T-cell (primary cell): ENCODE measurements around the gene DDX21. TPM values are rescaled to one million over a fixed set of nuclear protein-coding genes. Genes with fewer than 3 reads are reported as not detected.
"Not testable (repeated sequence)": the region's sequence is repeated elsewhere in the genome, so short reads cannot be mapped to it uniquely, and the experiment has no call there.

Experiments
- ATAC-seq, 4 experiments: fragments of 200-7000 bp in 3 of 4; fragments of 150-1000 bp in 1 of 4; cut with Tn5 transposase; replicated peaks in 1 of 4; 1 replicate in 3 of 4; 2 replicates in 1 of 4; pipeline ENCODE4 v1.10.0; 2021; ENCODE audit warnings: moderate library complexity in 3 of 4, mild to moderate bottlenecking in 2 of 4, moderate number of reproducible peaks in 1 of 4
- CTCF ChIA-PET, 2 donors: fragments of 300-600 bp; sonication (Branson Sonifier 250); formaldehyde crosslinking; loops; one replicate each; lab custom pipeline; 2022; ENCODE audit warnings: antibody characterized with exemption in 2 of 2; lab: Charles Lee
- POLR2A ChIA-PET, 2 donors: fragments of 300-600 bp; sonication (Branson Sonifier 250); formaldehyde crosslinking; loops; one replicate each; lab custom pipeline; 2022; ENCODE audit warnings: antibody characterized with exemption in 2 of 2; lab: Charles Lee
- DNase-seq, 35 experiments: peaks; one replicate each; pipeline versions ENCODE4 v3.0.0 to v3.0.0-alpha.2; 2013 to 2023
- H3K27ac ChIP-seq: one replicate; pipeline ENCODE4 v1.5.1; 2013; ENCODE audit warnings: low read length
- H3K27me3 ChIP-seq, 2 experiments: replicated peaks in 1 of 2; 1 replicate in 1 of 2; 2 replicates in 1 of 2; pipeline versions ENCODE4 v1.6.1 to v1.7.0; 2013; ENCODE audit warnings: low read length in 1 of 2, mixed read lengths in 1 of 2; ENCODE audit not compliant: control insufficient read depth in 2 of 2, insufficient read depth in 2 of 2; ENCODE audit errors: extremely low read depth in 1 of 2
- H3K36me3 ChIP-seq, 2 donors: 1 replicate in 1 of 2; 2 replicates in 1 of 2; pipeline versions ENCODE4 v1.6.1 to v1.7.0; 2013; ENCODE audit warnings: low read length in 1 of 2; ENCODE audit not compliant: control insufficient read depth in 2 of 2, insufficient read depth in 1 of 2; ENCODE audit errors: extremely low read depth in 1 of 2
- H3K4me1 ChIP-seq, 2 experiments: 1 replicate in 1 of 2; 2 replicates in 1 of 2; pipeline versions ENCODE4 v1.6.1 to v1.7.0; 2013; ENCODE audit warnings: low read length in 2 of 2, mixed read lengths in 1 of 2; ENCODE audit not compliant: insufficient read depth in 2 of 2, control insufficient read depth in 1 of 2; ENCODE audit errors: extremely low read depth in 1 of 2
- H3K4me3 ChIP-seq, 2 donors: 1 replicate in 1 of 2; 2 replicates in 1 of 2; pipeline versions ENCODE4 v1.5.1 to v1.7.0; 2013; ENCODE audit warnings: mild to moderate bottlenecking in 2 of 2, low read length in 1 of 2, moderate library complexity in 1 of 2; ENCODE audit not compliant: control insufficient read depth in 1 of 2; ENCODE audit errors: extremely low read depth in 1 of 2
- H3K9me3 ChIP-seq: 2 replicates; pipeline ENCODE4 v1.7.0; 2013
- H3K27ac Mint-ChIP-seq, 2 donors: one replicate each; pipeline ENCODE4 v1.8.0; 2020 to 2021; ENCODE audit warnings: mild to moderate bottlenecking in 2 of 2, mixed read lengths in 2 of 2
- H3K27me3 Mint-ChIP-seq, 2 donors: one replicate each; pipeline ENCODE4 v1.8.0; 2021 to 2022; ENCODE audit warnings: mixed read lengths in 2 of 2
- H3K36me3 Mint-ChIP-seq: one replicate; pipeline ENCODE4 v1.8.0; 2021; ENCODE audit warnings: mixed read lengths
- H3K4me1 Mint-ChIP-seq, 3 donors: one replicate each; pipeline ENCODE4 v1.8.0; 2020 to 2022; ENCODE audit warnings: mixed read lengths in 3 of 3, mild to moderate bottlenecking in 1 of 3
- H3K4me3 Mint-ChIP-seq, 3 donors: one replicate each; pipeline ENCODE4 v1.8.0; 2020 to 2022; ENCODE audit warnings: mild to moderate bottlenecking in 3 of 3, mixed read lengths in 3 of 3, moderate library complexity in 3 of 3
- H3K9me3 Mint-ChIP-seq, 3 donors: one replicate each; pipeline ENCODE4 v1.8.0; 2020 to 2022; ENCODE audit warnings: mixed read lengths in 3 of 3
- WGBS: methylation state at CpG from one replicate; pipeline ENCODE4 v1.1.5; 2013; ENCODE audit warnings: missing lambda C conversion rate; ENCODE audit not compliant: insufficient coverage; 5-methylcytosine and 5-hydroxymethylcytosine counted together
- total RNA-seq, 35 experiments: library from RNA in 6 of 35; stranded (reverse) in 6 of 35; fragments of 120-200 nt in 1 of 35; gene quantifications; one replicate each; pipeline versions ENCODE4 v1.2.1 to v1.2.4 and lab custom pipeline; 2013 to 2026

Gene DDX21
- total RNA-seq, 5 donors from 2014 or later (not counting 1 experiment from before 2014, with no cell fraction given) = 53.7 to 86.0 (median 60.7) TPM

DNA sequence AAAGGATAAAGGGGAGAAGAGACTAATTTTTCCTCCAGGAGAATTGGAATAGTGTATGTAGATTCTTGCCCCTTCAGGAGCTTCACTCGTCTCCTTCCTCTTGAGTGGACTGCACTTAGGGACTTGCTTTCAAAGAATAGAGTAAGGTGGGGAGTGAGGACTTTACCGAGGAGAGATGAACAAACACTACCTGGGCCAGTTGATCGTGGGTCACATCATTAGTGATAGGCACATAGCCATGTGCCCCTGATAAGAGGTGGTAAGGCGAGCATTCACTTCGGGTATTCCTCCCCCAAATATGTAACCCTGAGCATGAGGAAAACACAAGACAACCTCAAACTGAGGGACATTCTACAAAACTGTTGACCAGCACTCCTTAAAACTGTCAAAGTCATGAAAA is 18.0 kb downstream of the DDX21 start:
- H3K9me3 Mint-ChIP-seq = no peaks in the 10 kb centered on the region
- ChIA-PET POLR2A (interaction anchor here (1.0 to 1.8 kb wide), 3 partner anchors 10 to 16 kb away, joined by 3 to 7 read pairs (median 3); no protein-coding TSS in a partner anchor), CTCF (interaction anchor here (0.6 to 1.1 kb wide), 2 partner anchors 11 to 53 kb away, joined by 3 read pairs; no protein-coding TSS in a partner anchor)
- H3K9me3 ChIP-seq = no peaks in the 10 kb centered on the region
- H3K4me3 Mint-ChIP-seq = no peak overlapping the region
- H3K4me1 ChIP-seq = peaks cover 0 to 6% of the 10 kb centered on the region in 2 experiments
- ATAC-seq (no peak), DNase-seq (no peak)
- peaks cover 13 to 95% of the 10 kb centered on the region in 2 donors for H3K36me3 ChIP-seq
- no peak overlapping the region for H3K27ac ChIP-seq
- H3K4me1 Mint-ChIP-seq = peaks cover 9 to 10% (median 9%) of the 10 kb centered on the region in 3 donors
- no peaks in the 10 kb centered on the region for H3K27me3 ChIP-seq
- H3K27ac Mint-ChIP-seq = peak overlapping the region in 1 of 2 donors; percentile 11
- peaks cover 58% of the 10 kb centered on the region for H3K36me3 Mint-ChIP-seq
- H3K27me3 Mint-ChIP-seq = no peaks in the 10 kb centered on the region
- no peak overlapping the region for H3K4me3 ChIP-seq
- WGBS = 100% methylated on average over 1 of the region's 5 CpGs

DNA sequence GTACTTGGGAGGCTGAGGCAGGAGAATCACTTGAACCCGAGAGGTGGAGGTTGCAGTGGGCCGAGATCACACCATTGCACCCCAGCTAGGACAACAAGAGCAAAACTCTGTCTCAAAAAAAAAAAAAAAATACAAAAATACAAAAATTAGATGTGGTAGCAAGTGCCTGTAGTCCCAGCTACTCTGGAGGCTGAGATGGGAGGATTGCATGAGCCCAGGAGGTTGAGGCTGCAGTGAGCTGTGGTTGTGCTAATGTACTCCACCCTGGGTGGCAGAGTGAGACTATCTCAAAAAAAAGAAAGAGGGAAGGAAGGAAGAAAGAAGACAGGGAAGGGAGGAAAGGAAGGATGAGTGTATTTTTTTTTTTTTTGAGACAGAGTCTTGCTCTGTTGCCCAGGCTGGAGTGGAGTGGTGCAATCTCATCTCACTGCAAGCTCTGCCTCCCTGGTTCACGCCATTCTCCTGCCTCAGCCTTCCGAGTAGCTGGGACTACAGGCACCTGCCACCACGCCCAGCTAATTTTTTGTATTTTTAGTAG is 20.0 kb downstream of the DDX21 start:
- ChIA-PET CTCF (interaction anchor here in 1 of 2 donors (0.6 kb wide), 1 partner anchor 38 kb away, joined by 4 read pairs; no protein-coding TSS in a partner anchor), POLR2A (interaction anchor here (0.7 kb wide), 3 partner anchors 9 to 358 kb away, joined by 3 to 4 read pairs (median 3); no protein-coding TSS in a partner anchor)
- ATAC-seq, H3K27me3 Mint-ChIP-seq, H3K4me1 Mint-ChIP-seq, H3K27ac ChIP-seq, H3K4me3 ChIP-seq, H3K9me3 Mint-ChIP-seq, H3K27me3 ChIP-seq, H3K9me3 ChIP-seq, H3K4me3 Mint-ChIP-seq, H3K4me1 ChIP-seq, H3K27ac Mint-ChIP-seq, DNase-seq: not testable (repeated sequence)
- peaks cover 13 to 95% of the 10 kb centered on the region in 2 donors for H3K36me3 ChIP-seq
- WGBS = no CpG with 5 or more reads among the region's 5 CpGs
- peaks cover 54% of the 10 kb centered on the region for H3K36me3 Mint-ChIP-seq

- H3K4me1 ChIP-seq, H3K4me3 Mint-ChIP-seq, ATAC-seq, DNase-seq, H3K9me3 Mint-ChIP-seq, H3K27me3 ChIP-seq, H3K4me1 Mint-ChIP-seq, H3K27ac ChIP-seq, H3K9me3 ChIP-seq, H3K4me3 ChIP-seq, H3K27me3 Mint-ChIP-seq, H3K27ac Mint-ChIP-seq: not testable (repeated sequence)
- peaks cover 22 to 91% of the 10 kb centered on the region in 2 donors for H3K36me3 ChIP-seq
- WGBS = 97% methylated on average over 6 of the region's 6 CpGs
- CTCF ChIA-PET = interaction anchor here in 1 of 2 donors (0.5 kb wide), 1 partner anchor 195 kb away, joined by 3 read pairs; no protein-coding TSS in a partner anchor
- POLR2A ChIA-PET = interaction anchor here (0.5 to 0.6 kb wide), 2 partner anchors 8 to 136 kb away, joined by 3 read pairs; no protein-coding TSS in a partner anchor
- peaks cover 49% of the 10 kb centered on the region for H3K36me3 Mint-ChIP-seq
These were observed 23.8 kb downstream of the DDX21 start for GRCh38 chr10:68979738-68980137.

DNA sequence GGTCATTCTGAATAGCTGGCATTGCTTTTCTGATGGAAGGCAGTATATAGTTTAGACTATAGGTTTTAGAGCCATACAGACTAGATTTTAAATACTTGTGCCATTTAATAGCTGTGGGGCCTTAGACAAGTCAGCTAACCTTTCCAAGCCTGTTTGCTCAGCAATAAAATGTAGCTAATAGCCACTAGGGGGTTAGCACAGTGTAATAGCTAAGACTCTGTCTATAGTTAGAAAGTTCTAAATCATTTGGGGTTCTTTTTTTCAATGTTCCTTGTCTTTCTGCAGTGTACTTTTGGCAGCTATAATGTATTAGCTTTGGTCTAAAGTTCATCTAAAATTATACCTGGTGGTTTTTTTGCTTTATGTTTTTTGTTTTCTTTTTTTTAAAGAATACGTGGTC is 25.1 kb downstream of the DDX21 start:
- Histone ChIP-seq H3K4me1 (no peaks in the 10 kb centered on the region), H3K4me3 (no peak overlapping the region), H3K9me3 (no peaks in the 10 kb centered on the region), H3K27me3 (no peaks in the 10 kb centered on the region), H3K27ac (no peak overlapping the region), H3K36me3 (peaks cover 22 to 80% of the 10 kb centered on the region in 2 donors)
- CTCF ChIA-PET = interaction anchor here (0.5 to 1.2 kb wide), 3 partner anchors 11 to 255 kb away, joined by 3 to 6 read pairs (median 3); no protein-coding TSS in a partner anchor
- Mint-ChIP-seq H3K9me3 (no peaks in the 10 kb centered on the region), H3K4me3 (no peak overlapping the region), H3K27ac (no peak overlapping the region), H3K27me3 (no peaks in the 10 kb centered on the region), H3K36me3 (peaks cover 41% of the 10 kb centered on the region), H3K4me1 (no peaks in the 10 kb centered on the region)
- POLR2A ChIA-PET = interaction anchor here (0.5 to 1.2 kb wide), 9 partner anchors 11 to 236 kb away, joined by 3 to 6 read pairs (median 5); no protein-coding TSS in a partner anchor
- DNase-seq (peak in 1 of 35 experiments; percentile 12), ATAC-seq (peak in 1 of 4 experiments; percentile 30)
- no CpG with 5 or more reads among the region's 1 CpG for WGBS

- ATAC-seq = no peak
- Mint-ChIP-seq H3K27ac (no peak overlapping the region), H3K36me3 (peaks cover 39% of the 10 kb centered on the region), H3K27me3 (no peaks in the 10 kb centered on the region), H3K4me3 (no peak overlapping the region), H3K4me1 (peaks cover 3 to 5% (median 3%) of the 10 kb centered on the region in 3 donors), H3K9me3 (no peaks in the 10 kb centered on the region)
- Histone ChIP-seq H3K9me3 (no peaks in the 10 kb centered on the region), H3K4me3 (no peak overlapping the region), H3K27me3 (no peaks in the 10 kb centered on the region), H3K4me1 (no peaks in the 10 kb centered on the region), H3K36me3 (peaks cover 17 to 70% of the 10 kb centered on the region in 2 donors), H3K27ac (no peak overlapping the region)
- POLR2A ChIA-PET = no interaction called here
- DNase-seq = no peak
- 94% methylated on average over 10 of the region's 11 CpGs for WGBS
- CTCF ChIA-PET = interaction anchor here in 1 of 2 donors (0.7 kb wide), 1 partner anchor 112 kb away, joined by 3 read pairs; no protein-coding TSS in a partner anchor
These were observed 26.4 kb downstream of the DDX21 start for GRCh38 chr10:68982389-68982788.

GRCh38 chr10:68987611-68988010 is 31.6 kb downstream of the DDX21 start:
- peaks cover 9 to 20% of the 10 kb centered on the region in 2 donors for H3K36me3 ChIP-seq
- Mint-ChIP-seq H3K4me3 (peak overlapping the region; percentile 97 to 99 (median 99)), H3K27me3 (no peaks in the 10 kb centered on the region), H3K4me1 (peaks cover 46 to 49% (median 48%) of the 10 kb centered on the region in 3 donors), H3K36me3 (peaks cover 19% of the 10 kb centered on the region), H3K27ac (no peak overlapping the region), H3K9me3 (no peaks in the 10 kb centered on the region)
- peaks cover 6 to 33% of the 10 kb centered on the region in 2 experiments for H3K4me1 ChIP-seq
- H3K27ac ChIP-seq = no peak overlapping the region
- ChIA-PET CTCF (interaction anchor here (0.5 to 2.4 kb wide), 7 partner anchors 18 to 459 kb away, joined by 3 to 10 read pairs (median 3); partner anchors contain the start of gene DDX21 (in 1 of the 2)), POLR2A (interaction anchor here in 1 of 2 donors (0.5 to 1.4 kb wide), 4 partner anchors 18 to 1208 kb away, joined by 3 to 9 read pairs (median 6); partner anchors contain the start of genes DDX21 and SRGN)
- DNase-seq (no peak), ATAC-seq (no peak)
- no peaks in the 10 kb centered on the region for H3K9me3 ChIP-seq
- whole genome bisulfite sequencing = no CpG with 5 or more reads among the region's 3 CpGs
- no peak overlapping the region for H3K4me3 ChIP-seq
- no peaks in the 10 kb centered on the region for H3K27me3 ChIP-seq
